Fibroblast of lung (primary cell): Measurements from ENCODE around the gene LRRFIP1. TPM values are rescaled to one million over a fixed set of nuclear protein-coding genes. Genes with fewer than 3 reads are reported as not detected.

Source experiments
- DNase-seq, 2 donors: peaks; one replicate each; pipeline versions ENCODE4 v3.0.0 to v3.0.0-alpha.2; 2010; ENCODE audit warnings: low read depth in 2 of 2
- H2AFZ ChIP-seq: 2 replicates; pipeline ENCODE4 v1.5.1; 2012; ENCODE audit warnings: low read length, control low read depth, inconsistent platforms
- H3K27ac ChIP-seq: 2 replicates; pipeline ENCODE4 v1.5.1; 2011; ENCODE audit warnings: low read length, control low read depth; ENCODE audit not compliant: insufficient read depth
- H3K27me3 ChIP-seq: 2 replicates; pipeline ENCODE4 v1.5.1; 2011; ENCODE audit warnings: mild to moderate bottlenecking, low read length; ENCODE audit not compliant: control insufficient read depth, insufficient read depth
- H3K36me3 ChIP-seq: 2 replicates; pipeline ENCODE4 v1.5.1; 2011; ENCODE audit warnings: low read length; ENCODE audit not compliant: control insufficient read depth, insufficient read depth
- H3K4me1 ChIP-seq: 2 replicates; pipeline ENCODE4 v1.5.1; 2011; ENCODE audit warnings: low read length; ENCODE audit not compliant: control insufficient read depth, insufficient read depth; ENCODE audit errors: extremely low read depth
- H3K4me2 ChIP-seq: 2 replicates; pipeline ENCODE4 v1.5.1; 2011; ENCODE audit warnings: low read length, control low read depth; ENCODE audit not compliant: insufficient read depth; ENCODE audit errors: extremely low read depth
- H3K4me3 ChIP-seq, 4 experiments: fragments of 200-600 bp in 1 of 4; sonication (generic) in 1 of 4; replicated peaks in 1 of 4; 2 replicates each; pipeline ENCODE4 v1.5.1; 2011 to 2016; ENCODE audit warnings: low read length in 4 of 4, low read depth in 3 of 4, mild to moderate bottlenecking in 3 of 4, control low read depth in 2 of 4, inconsistent platforms in 1 of 4, mixed read lengths in 1 of 4; ENCODE audit not compliant: insufficient read depth in 1 of 4; ENCODE audit errors: control extremely low read depth in 1 of 4
- H3K79me2 ChIP-seq: 2 replicates; pipeline ENCODE4 v1.5.1; 2012; ENCODE audit warnings: mild to moderate bottlenecking, low read length, inconsistent platforms; ENCODE audit not compliant: control insufficient read depth, insufficient read depth
- H3K9ac ChIP-seq: 2 replicates; pipeline ENCODE4 v1.5.1; 2011; ENCODE audit warnings: mild to moderate bottlenecking, low read length, control low read depth; ENCODE audit not compliant: insufficient read depth
- H3K9me3 ChIP-seq: 2 replicates; pipeline ENCODE4 v1.5.1; 2012; ENCODE audit warnings: low read depth, low read length; ENCODE audit not compliant: control insufficient read depth, insufficient read depth
- H4K20me1 ChIP-seq: 2 replicates; pipeline ENCODE4 v1.5.1; 2011; ENCODE audit warnings: low read length; ENCODE audit not compliant: control insufficient read depth, insufficient read depth; ENCODE audit errors: extremely low read depth
- CTCF ChIP-seq, 2 donors: IDR thresholded peaks in 1 of 2; conservative IDR thresholded peaks in 1 of 2; 1 replicate in 1 of 2; 2 replicates in 1 of 2; pipeline ENCODE4 v1.5.1; 2011 to 2012; ENCODE audit warnings: low read length in 2 of 2, control low read depth in 1 of 2, inconsistent platforms in 1 of 2, low read depth in 1 of 2, mild to moderate bottlenecking in 1 of 2
- EZH2 ChIP-seq: IDR thresholded peaks from 2 replicates; pipeline ENCODE4 v1.5.1; 2012; ENCODE audit warnings: low read length, control low read depth, mild to moderate bottlenecking; ENCODE audit errors: missing control alignments
- polyA plus RNA-seq, 2 donors: library from polyadenylated mRNA; depleted of rRNA in 1 of 2; stranded (reverse) in 1 of 2; unstranded in 1 of 2; fragments of >200 nt; gene quantifications; 2 replicates each; pipeline ENCODE4 v1.2.1, GENCODE V29; 2011 to 2012; ENCODE audit warnings: missing spikeins in 1 of 2
- total RNA-seq: library from RNA; depleted of rRNA; stranded (reverse); fragments of >200 nt; gene quantifications from 2 replicates; pipeline ENCODE4 v1.2.1, GENCODE V29; 2014

The LRRFIP1 gene
- total and polyA plus RNA-seq, 2 donors (not counting 1 experiment from before 2014, with no cell fraction given) = 58.1 to 113 TPM

GRCh38 chr2:237612527-237613357, 14.6 kb upstream of the LRRFIP1 start:
- TF ChIP-seq EZH2 = no peak
- no peak for TF ChIP-seq CTCF (conservative IDR thresholded peaks at IDR 0.05 in 1 of 2, IDR thresholded peaks at IDR 0.05 in 1 of 2; ENCODE audit: low read depth in 1 of 2, low read length in 2 of 2)
- Histone ChIP-seq H3K4me1 (peaks cover 20% of the 10 kb centered on the region), H3K27me3 (no peaks in the 10 kb centered on the region), H3K4me2 (no peak overlapping the region), H3K9me3 (no peaks in the 10 kb centered on the region), H2AFZ (no peak overlapping the region), H3K27ac (no peak overlapping the region), H3K79me2 (no peaks in the 10 kb centered on the region), H4K20me1 (no peaks in the 10 kb centered on the region), H3K9ac (no peak overlapping the region), H3K36me3 (no peaks in the 10 kb centered on the region), H3K4me3 (no peak overlapping the region)
- DNase-seq = no peak

GRCh38 chr2:237613679-237614078, 13.7 kb upstream of the LRRFIP1 start:
- Histone ChIP-seq H4K20me1 (no peaks in the 10 kb centered on the region), H3K9ac (no peak overlapping the region), H2AFZ (no peak overlapping the region), H3K4me2 (no peak overlapping the region), H3K27ac (no peak overlapping the region), H3K4me1 (peaks cover 21% of the 10 kb centered on the region), H3K79me2 (no peaks in the 10 kb centered on the region), H3K27me3 (no peaks in the 10 kb centered on the region), H3K36me3 (no peaks in the 10 kb centered on the region), H3K9me3 (no peaks in the 10 kb centered on the region), H3K4me3 (no peak overlapping the region)
- TF ChIP-seq CTCF (conservative IDR thresholded peaks at IDR 0.05 in 1 of 2, IDR thresholded peaks at IDR 0.05 in 1 of 2; ENCODE audit: low read depth in 1 of 2, low read length in 2 of 2) (no peak), EZH2 (no peak)
- DNase-seq = no peak

- DNase-seq = peak in 1 of 2 donors; percentile 69
- no peak overlapping the region for H3K27ac ChIP-seq
These were observed 13.2 kb upstream of the LRRFIP1 start for GRCh38 chr2:237614151-237614720.

More at GRCh38 chr2:237614151-237614720, 13.2 kb upstream of the LRRFIP1 start:
- H3K9me3 ChIP-seq = no peaks in the 10 kb centered on the region
- no peak overlapping the region for H3K9ac ChIP-seq
- no peak for TF ChIP-seq EZH2
- no peak for TF ChIP-seq CTCF (conservative IDR thresholded peaks at IDR 0.05 in 1 of 2, IDR thresholded peaks at IDR 0.05 in 1 of 2; ENCODE audit: low read depth in 1 of 2, low read length in 2 of 2)
- no peaks in the 10 kb centered on the region for H3K27me3 ChIP-seq
- H3K79me2 ChIP-seq = no peaks in the 10 kb centered on the region
- no peak overlapping the region for H3K4me3 ChIP-seq
- no peaks in the 10 kb centered on the region for H3K36me3 ChIP-seq
- H2AFZ ChIP-seq = no peak overlapping the region
- H3K4me2 ChIP-seq = no peak overlapping the region
- no peaks in the 10 kb centered on the region for H4K20me1 ChIP-seq
- peaks cover 21% of the 10 kb centered on the region for H3K4me1 ChIP-seq
